Mucosa of descending colon (tissue), 3 donors: ENCODE data around the gene NFIX. TPM values are rescaled to one million over a fixed set of nuclear protein-coding genes. Genes with fewer than 3 reads are reported as not detected.

Experiments
- ATAC-seq: fragments of 200-7000 bp; cut with Tn5 transposase; one replicate; pipeline ENCODE4 v1.9.1; 2020; ENCODE audit warnings: mild to moderate bottlenecking, moderate library complexity
- DNase-seq, 3 donors: peaks; one replicate each; pipeline ENCODE4 v3.0.0-alpha.2; 2020
- H3K36me3 ChIP-seq: fragments of 200-600 bp; one replicate; pipeline ENCODE4 v1.8.0; 2021; ENCODE audit warnings: low read depth, mild to moderate bottlenecking
- H3K4me1 ChIP-seq: fragments of 200-600 bp; one replicate; pipeline ENCODE4 v1.8.0; 2021; ENCODE audit warnings: low read depth, mild to moderate bottlenecking
- H3K4me3 ChIP-seq: fragments of 200-600 bp; one replicate; pipeline ENCODE4 v1.8.0; 2021; ENCODE audit warnings: mild to moderate bottlenecking
- H3K9me3 ChIP-seq: fragments of 200-600 bp; one replicate; pipeline ENCODE4 v1.8.0; 2021; ENCODE audit warnings: mild to moderate bottlenecking
- CTCF ChIP-seq: fragments of 200-600 bp; IDR thresholded peaks from one replicate; pipeline ENCODE4 v1.8.0; 2022; ENCODE audit warnings: antibody characterized with exemption, mild to moderate bottlenecking
- intact Hi-C, 2 donors: fragments of 100-400 bp; cut with DNase I in 1 of 2; cut with micrococcal nuclease in 1 of 2; formaldehyde crosslinking; loops; one replicate each; pipeline versions ENCODE4 v1.11.0 to v1.11.1; 2022; cut with DNase I, micrococcal nuclease
- total RNA-seq, 3 donors: library from RNA; stranded (reverse); fragmentation: NEBNext Ultra II Directional in 2 of 3; extraction: Animal tissue kit (Norgen Biotek cat#: 25700) in 2 of 3; gene quantifications; one replicate each; pipeline versions ENCODE4 v1.2.1 to v1.2.4, GENCODE V29; 2021 to 2023
- donor health status: DM: no; HTN: no; CAD: no; lungs with moderate emphysema.
- donor health status: DM: no; HTN: no; CAD: no.
- donor health status: DM: no; HTN: yes; CAD: no.

NFIX gene
- total RNA-seq, 3 donors from 2014 or later = 59.4 to 238 (median 64.6) TPM

GRCh38 chr19:13100841-13101589 lies 105.7 kb downstream of the NFIX start:
- intact Hi-C loops = no loop called here
- peaks cover 31% of the 10 kb centered on the region for H3K4me1 ChIP-seq
- ATAC-seq = no peak
- DNase-seq = peak in 2 of 3 donors; percentile 35 to 68
- H3K9me3 ChIP-seq = no peaks in the 10 kb centered on the region
- H3K4me3 ChIP-seq = no peak overlapping the region
- TF ChIP-seq CTCF = no peak
- H3K36me3 ChIP-seq = no peaks in the 10 kb centered on the region

- no peak for TF ChIP-seq CTCF
- ATAC-seq (no peak), DNase-seq (no peak)
- Histone ChIP-seq H3K4me3 (no peak overlapping the region), H3K36me3 (no peaks in the 10 kb centered on the region), H3K4me1 (peaks cover 29% of the 10 kb centered on the region), H3K9me3 (no peaks in the 10 kb centered on the region)
- intact Hi-C loops = no loop called here
Observed at GRCh38 chr19:13101590-13102415, 106.5 kb downstream of the NFIX start.

- Histone ChIP-seq H3K4me1 (peaks cover 29% of the 10 kb centered on the region), H3K36me3 (no peaks in the 10 kb centered on the region), H3K4me3 (no peak overlapping the region), H3K9me3 (no peaks in the 10 kb centered on the region)
- intact Hi-C loops = no loop called here
- TF ChIP-seq CTCF = no peak
- DNase-seq (no peak), ATAC-seq (peak; percentile 2)
Observed at GRCh38 chr19:13102416-13102665, 107.1 kb downstream of the NFIX start.

GRCh38 chr19:13102666-13103580 lies 107.6 kb downstream of the NFIX start, which contains the start of gene LYL1:
Gene LYL1, minus strand, starts transcription at chr19:13102858. Its CDS starts 1,687 bp downstream, at chr19:13101171.
- peak; percentile 47 for ATAC-seq
- Histone ChIP-seq H3K4me1 (peaks cover 26% of the 10 kb centered on the region), H3K4me3 (no peak within 1 kb of the TSS), H3K9me3 (no peaks in the 10 kb centered on the region), H3K36me3 (no peaks in the 10 kb centered on the region)
- no peak for TF ChIP-seq CTCF
- intact Hi-C loops = no loop called here
- peak; percentile 60 to 87 (median 75) for DNase-seq

GRCh38 chr19:13103581-13104359 lies 108.5 kb downstream of the NFIX start:
- ATAC-seq (no peak), DNase-seq (no peak)
- H3K4me1 ChIP-seq = peaks cover 24% of the 10 kb centered on the region
- H3K9me3 ChIP-seq = no peaks in the 10 kb centered on the region
- H3K36me3 ChIP-seq = no peaks in the 10 kb centered on the region
- intact Hi-C loops = no loop called here
- H3K4me3 ChIP-seq = no peak overlapping the region
- no peak for TF ChIP-seq CTCF
